ENCODE measurements around the gene NRP1.

Gene NRP1

DNA sequence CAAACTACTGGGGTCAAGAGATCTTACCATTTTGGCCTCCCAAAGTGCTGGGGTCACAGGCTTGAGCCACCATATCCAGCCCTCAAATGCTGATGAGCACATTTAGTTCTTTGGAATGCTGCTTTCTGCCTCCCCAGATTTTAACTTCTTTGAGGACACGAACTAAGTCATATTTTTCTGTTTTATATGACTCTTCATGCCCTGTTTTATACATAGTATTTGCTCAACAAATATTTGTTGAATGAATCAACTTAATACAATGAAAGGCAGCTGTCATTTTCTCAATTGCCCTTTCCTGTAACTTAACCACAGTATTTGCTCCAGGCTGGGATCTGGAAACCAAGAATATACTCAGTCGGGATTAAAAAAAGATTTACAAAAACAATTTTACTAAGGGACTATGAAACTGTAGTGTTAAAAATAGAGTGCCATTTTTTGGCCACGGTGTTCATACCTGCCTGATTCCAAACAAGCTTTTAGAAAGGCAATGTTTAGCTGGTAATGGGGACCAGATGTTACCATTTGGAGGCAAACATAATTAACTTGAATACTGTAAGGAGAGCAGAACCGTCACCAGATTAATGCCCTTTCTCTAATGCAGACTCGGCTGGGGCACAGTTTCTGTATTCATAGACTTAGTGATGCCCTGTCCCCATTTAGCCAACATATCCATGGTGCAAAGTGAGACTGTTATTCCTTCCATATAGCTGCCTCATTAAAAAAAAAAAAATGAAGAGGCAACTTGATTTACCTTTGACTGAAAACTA is 117.6 kb downstream of the NRP1 start:
- no peaks in the 10 kb centered on the region for H4K20me1 ChIP-seq (ENCODE audit: insufficient read depth, low read length)
- no peak overlapping the region for H2AFZ ChIP-seq (ENCODE audit: low read length)
- H3K79me2 ChIP-seq (ENCODE audit: low read length), result no peaks in the 10 kb centered on the region
- no peaks in the 10 kb centered on the region for H3K4me1 ChIP-seq (ENCODE audit: low read length)
- TF ChIP-seq EZH2 (optimal IDR thresholded peaks at IDR 0.05; ENCODE audit: low read depth, low read length), result no peak
- TF ChIP-seq EZH2phosphoT487 (IDR thresholded peaks at IDR 0.05; ENCODE audit: low read length), result no peak
- H3K36me3 ChIP-seq (replicated peaks; ENCODE audit: insufficient read depth, low read length), result no peaks in the 10 kb centered on the region
- H3F3A ChIP-seq (ENCODE audit: insufficient read depth, low read length), result no peaks in the 10 kb centered on the region
- no peak overlapping the region for H3K9ac ChIP-seq (ENCODE audit: low read length)
- no peak overlapping the region for H3K4me2 ChIP-seq (ENCODE audit: low read depth, low read length)
- H3K9me3 ChIP-seq (replicated peaks; ENCODE audit: insufficient read depth, low read length), result no peaks in the 10 kb centered on the region
- no peak overlapping the region for H3K4me3 ChIP-seq (ENCODE audit: low read length)
- H3K27ac ChIP-seq (ENCODE audit: low read length), result no peak overlapping the region
- DNase-seq, result no peak
- H3K9me2 ChIP-seq (replicated peaks; ENCODE audit: insufficient read depth, low read length), result no peaks in the 10 kb centered on the region
- no peaks in the 10 kb centered on the region for H3K27me3 ChIP-seq (replicated peaks; ENCODE audit: insufficient read depth, low read length)

DNA sequence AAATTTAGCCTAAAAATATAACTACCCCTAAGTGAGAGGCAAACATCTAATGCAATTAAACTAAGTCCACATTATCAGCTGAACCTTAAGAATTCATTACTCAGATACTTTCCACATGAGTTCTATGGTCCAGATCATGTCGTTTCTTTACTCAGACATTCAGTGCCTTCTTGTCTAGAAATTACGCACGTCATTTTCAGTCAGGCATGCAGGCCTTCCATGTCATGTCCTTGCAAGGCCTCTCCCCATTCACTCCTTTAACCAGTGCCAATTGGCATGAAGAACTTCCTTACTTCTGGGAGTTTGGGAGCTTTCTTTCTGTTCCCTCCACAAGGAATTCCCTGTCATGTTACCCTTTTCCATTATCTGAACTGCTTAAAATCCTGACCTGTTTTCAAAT is 118.8 kb downstream of the NRP1 start:
- Histone ChIP-seq H3K9ac (ENCODE audit: low read length) (no peak overlapping the region), H3K4me1 (ENCODE audit: low read length) (no peaks in the 10 kb centered on the region), H3K27me3 (replicated peaks; ENCODE audit: insufficient read depth, low read length) (no peaks in the 10 kb centered on the region), H3K36me3 (replicated peaks; ENCODE audit: insufficient read depth, low read length) (no peaks in the 10 kb centered on the region), H3F3A (ENCODE audit: insufficient read depth, low read length) (no peaks in the 10 kb centered on the region), H4K20me1 (ENCODE audit: insufficient read depth, low read length) (no peaks in the 10 kb centered on the region), H3K9me2 (replicated peaks; ENCODE audit: insufficient read depth, low read length) (no peaks in the 10 kb centered on the region), H3K4me2 (ENCODE audit: low read depth, low read length) (no peak overlapping the region), H3K27ac (ENCODE audit: low read length) (no peak overlapping the region), H3K9me3 (replicated peaks; ENCODE audit: insufficient read depth, low read length) (no peaks in the 10 kb centered on the region), H2AFZ (ENCODE audit: low read length) (no peak overlapping the region), H3K79me2 (ENCODE audit: low read length) (no peaks in the 10 kb centered on the region), H3K4me3 (ENCODE audit: low read length) (no peak overlapping the region)
- no peak for DNase-seq
- TF ChIP-seq EZH2 (optimal IDR thresholded peaks at IDR 0.05; ENCODE audit: low read depth, low read length), result no peak
- TF ChIP-seq EZH2phosphoT487 (IDR thresholded peaks at IDR 0.05; ENCODE audit: low read length), result no peak
- TF ChIP-seq, protein P1, sequence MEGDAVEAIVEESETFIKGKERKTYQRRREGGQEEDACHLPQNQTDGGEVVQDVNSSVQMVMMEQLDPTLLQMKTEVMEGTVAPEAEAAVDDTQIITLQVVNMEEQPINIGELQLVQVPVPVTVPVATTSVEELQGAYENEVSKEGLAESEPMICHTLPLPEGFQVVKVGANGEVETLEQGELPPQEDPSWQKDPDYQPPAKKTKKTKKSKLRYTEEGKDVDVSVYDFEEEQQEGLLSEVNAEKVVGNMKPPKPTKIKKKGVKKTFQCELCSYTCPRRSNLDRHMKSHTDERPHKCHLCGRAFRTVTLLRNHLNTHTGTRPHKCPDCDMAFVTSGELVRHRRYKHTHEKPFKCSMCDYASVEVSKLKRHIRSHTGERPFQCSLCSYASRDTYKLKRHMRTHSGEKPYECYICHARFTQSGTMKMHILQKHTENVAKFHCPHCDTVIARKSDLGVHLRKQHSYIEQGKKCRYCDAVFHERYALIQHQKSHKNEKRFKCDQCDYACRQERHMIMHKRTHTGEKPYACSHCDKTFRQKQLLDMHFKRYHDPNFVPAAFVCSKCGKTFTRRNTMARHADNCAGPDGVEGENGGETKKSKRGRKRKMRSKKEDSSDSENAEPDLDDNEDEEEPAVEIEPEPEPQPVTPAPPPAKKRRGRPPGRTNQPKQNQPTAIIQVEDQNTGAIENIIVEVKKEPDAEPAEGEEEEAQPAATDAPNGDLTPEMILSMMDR (IDR thresholded peaks at IDR 0.05; ENCODE audit: low read length), result no peak

DNA sequence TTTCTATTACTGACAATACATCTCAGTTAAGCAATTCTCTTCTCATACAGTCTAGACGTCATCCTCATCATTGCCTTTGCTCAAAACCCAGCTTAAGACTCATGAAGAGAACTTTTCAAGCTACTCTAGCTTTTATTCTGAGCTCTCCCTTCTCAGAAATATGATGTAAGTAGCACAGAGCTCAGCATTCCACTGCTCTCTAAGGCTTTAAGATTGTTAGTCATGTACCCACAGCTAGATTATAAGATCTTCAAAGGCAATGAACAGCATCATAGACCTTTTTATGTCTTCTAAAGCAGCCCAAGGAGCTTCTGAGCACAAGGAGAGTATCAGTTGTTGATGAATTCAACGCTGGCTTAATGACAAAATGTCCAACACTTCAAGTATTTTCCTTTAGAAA is 119.3 kb downstream of the NRP1 start:
- no peaks in the 10 kb centered on the region for H3K27me3 ChIP-seq (replicated peaks; ENCODE audit: insufficient read depth, low read length)
- H3K4me1 ChIP-seq (ENCODE audit: low read length), result no peaks in the 10 kb centered on the region
- H3K36me3 ChIP-seq (replicated peaks; ENCODE audit: insufficient read depth, low read length), result no peaks in the 10 kb centered on the region
- H3K4me2 ChIP-seq (ENCODE audit: low read depth, low read length), result no peak overlapping the region
- no peak overlapping the region for H3K9ac ChIP-seq (ENCODE audit: low read length)
- TF ChIP-seq EZH2 (optimal IDR thresholded peaks at IDR 0.05; ENCODE audit: low read depth, low read length), result no peak
- TF ChIP-seq EZH2phosphoT487 (IDR thresholded peaks at IDR 0.05; ENCODE audit: low read length), result no peak
- TF ChIP-seq, protein P1 (IDR thresholded peaks at IDR 0.05; ENCODE audit: low read length), result no peak
- no peaks in the 10 kb centered on the region for H3K9me2 ChIP-seq (replicated peaks; ENCODE audit: insufficient read depth, low read length)
- no peak for DNase-seq
- no peaks in the 10 kb centered on the region for H3K79me2 ChIP-seq (ENCODE audit: low read length)
- H3F3A ChIP-seq (ENCODE audit: insufficient read depth, low read length), result no peaks in the 10 kb centered on the region
- no peak overlapping the region for H2AFZ ChIP-seq (ENCODE audit: low read length)
- H3K27ac ChIP-seq (ENCODE audit: low read length), result no peak overlapping the region
- H3K4me3 ChIP-seq (ENCODE audit: low read length), result no peak overlapping the region
- no peaks in the 10 kb centered on the region for H3K9me3 ChIP-seq (replicated peaks; ENCODE audit: insufficient read depth, low read length)
- H4K20me1 ChIP-seq (ENCODE audit: insufficient read depth, low read length), result no peaks in the 10 kb centered on the region

DNA sequence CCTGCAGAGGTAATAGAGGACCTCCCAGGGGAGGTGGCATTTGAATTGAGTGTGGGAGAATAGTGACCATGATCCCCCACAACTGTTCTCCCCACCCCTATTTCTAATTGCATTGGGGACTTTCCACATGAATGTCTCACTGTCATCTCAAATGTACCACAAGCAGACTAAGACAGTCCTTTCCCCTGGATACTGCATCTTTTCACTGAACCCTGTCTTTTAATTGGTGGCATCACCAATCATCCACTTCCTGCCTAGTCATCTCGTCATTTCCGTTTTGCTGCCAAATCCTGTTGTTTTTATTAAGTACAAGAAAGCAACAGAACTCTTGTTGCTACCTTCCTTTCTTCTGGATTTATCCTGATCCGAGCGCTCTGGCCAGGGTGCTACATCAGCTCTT is 120.3 kb downstream of the NRP1 start:
- no peaks in the 10 kb centered on the region for H3K36me3 ChIP-seq (replicated peaks; ENCODE audit: insufficient read depth, low read length)
- no peak for TF ChIP-seq EZH2 (optimal IDR thresholded peaks at IDR 0.05; ENCODE audit: low read depth, low read length)
- TF ChIP-seq, protein P1 (IDR thresholded peaks at IDR 0.05; ENCODE audit: low read length), result no peak
- no peak for TF ChIP-seq EZH2phosphoT487 (IDR thresholded peaks at IDR 0.05; ENCODE audit: low read length)

More for the DNA sequence above, 120.3 kb downstream of the NRP1 start:
- H3K9ac ChIP-seq (ENCODE audit: low read length), result no peak overlapping the region
- H3K9me3 ChIP-seq (replicated peaks; ENCODE audit: insufficient read depth, low read length), result no peaks in the 10 kb centered on the region
- no peaks in the 10 kb centered on the region for H3F3A ChIP-seq (ENCODE audit: insufficient read depth, low read length)
- H3K27me3 ChIP-seq (replicated peaks; ENCODE audit: insufficient read depth, low read length), result no peaks in the 10 kb centered on the region
- no peak overlapping the region for H3K4me3 ChIP-seq (ENCODE audit: low read length)
- no peaks in the 10 kb centered on the region for H3K9me2 ChIP-seq (replicated peaks; ENCODE audit: insufficient read depth, low read length)
- no peak overlapping the region for H3K4me2 ChIP-seq (ENCODE audit: low read depth, low read length)
- no peak overlapping the region for H2AFZ ChIP-seq (ENCODE audit: low read length)
- H3K27ac ChIP-seq (ENCODE audit: low read length), result no peak overlapping the region
- no peaks in the 10 kb centered on the region for H3K79me2 ChIP-seq (ENCODE audit: low read length)
- H3K4me1 ChIP-seq (ENCODE audit: low read length), result no peaks in the 10 kb centered on the region
- DNase-seq, result no peak
- no peaks in the 10 kb centered on the region for H4K20me1 ChIP-seq (ENCODE audit: insufficient read depth, low read length)
